Stimulated activated CD8-positive, alpha-beta memory T cell treated with anti-CD3 and anti-CD28 coated beads, Interleukin-4, amount 100 ng/mL, for 1 hour (primary cell): ENCODE measurements around the gene ZG16B.

Experiments
- DNase-seq, 2 donors: peaks; one replicate each; pipeline ENCODE4 v3.0.0-alpha.2; 2020; ENCODE audit warnings: low read depth in 2 of 2, low spot score in 1 of 2

ZG16B gene

GRCh38 chr16:2822496-2822895 lies 7.6 kb upstream of the ZG16B start:
- no peak for DNase-seq

- no peak for DNase-seq
These were observed 5.5 kb upstream of the ZG16B start for GRCh38 chr16:2824626-2825025.

GRCh38 chr16:2825049-2825742 lies 4.9 kb upstream of the ZG16B start:
- DNase-seq: no peak

GRCh38 chr16:2825906-2826305 lies 4.2 kb upstream of the ZG16B start:
- no peak for DNase-seq

GRCh38 chr16:2826591-2827373 lies 3.3 kb upstream of the ZG16B start:
- no peak for DNase-seq

- DNase-seq: no peak
These were observed 2.7 kb upstream of the ZG16B start for GRCh38 chr16:2827374-2827791.

- DNase-seq: no peak
These were observed 2.1 kb upstream of the ZG16B start for GRCh38 chr16:2827831-2828520.

GRCh38 chr16:2828521-2828840 lies 1.6 kb upstream of the ZG16B start:
- no peak for DNase-seq

- DNase-seq: no peak
These were observed 1.1 kb upstream of the ZG16B start for GRCh38 chr16:2828876-2829430.

GRCh38 chr16:2830355-2830695 lies 222 bp downstream of the ZG16B start:
- no peak for DNase-seq

- DNase-seq: no peak
These were observed 1.1 kb downstream of the ZG16B start for GRCh38 chr16:2831203-2831602.

GRCh38 chr16:2833776-2834175 lies 3.7 kb downstream of the ZG16B start:
- DNase-seq: no peak

GRCh38 chr16:2834968-2835367 lies 4.9 kb downstream of the ZG16B start:
- no peak for DNase-seq

- no peak for DNase-seq
These were observed 5.8 kb downstream of the ZG16B start for GRCh38 chr16:2835638-2836493.

GRCh38 chr16:2836646-2837508 lies 6.8 kb downstream of the ZG16B start:
- DNase-seq: no peak

- DNase-seq: peak in 1 of 2 donors; percentile 33
These were observed 8.8 kb downstream of the ZG16B start for GRCh38 chr16:2838928-2839327.

- DNase-seq: no peak
These were observed 9.7 kb downstream of the ZG16B start for GRCh38 chr16:2839650-2840450.

GRCh38 chr16:2840914-2841313 lies 10.8 kb downstream of the ZG16B start:
- DNase-seq: no peak

- no peak for DNase-seq
These were observed 11.7 kb downstream of the ZG16B start for GRCh38 chr16:2841606-2842339.
